ENCODE measurements around the gene TBCE. TPM values are rescaled to one million over a fixed set of nuclear protein-coding genes. Genes with fewer than 3 reads are reported as not detected.

TBCE gene
- polyA plus RNA-seq, 3 donors, result 15.4 to 19.4 (median 17.6) TPM

DNA sequence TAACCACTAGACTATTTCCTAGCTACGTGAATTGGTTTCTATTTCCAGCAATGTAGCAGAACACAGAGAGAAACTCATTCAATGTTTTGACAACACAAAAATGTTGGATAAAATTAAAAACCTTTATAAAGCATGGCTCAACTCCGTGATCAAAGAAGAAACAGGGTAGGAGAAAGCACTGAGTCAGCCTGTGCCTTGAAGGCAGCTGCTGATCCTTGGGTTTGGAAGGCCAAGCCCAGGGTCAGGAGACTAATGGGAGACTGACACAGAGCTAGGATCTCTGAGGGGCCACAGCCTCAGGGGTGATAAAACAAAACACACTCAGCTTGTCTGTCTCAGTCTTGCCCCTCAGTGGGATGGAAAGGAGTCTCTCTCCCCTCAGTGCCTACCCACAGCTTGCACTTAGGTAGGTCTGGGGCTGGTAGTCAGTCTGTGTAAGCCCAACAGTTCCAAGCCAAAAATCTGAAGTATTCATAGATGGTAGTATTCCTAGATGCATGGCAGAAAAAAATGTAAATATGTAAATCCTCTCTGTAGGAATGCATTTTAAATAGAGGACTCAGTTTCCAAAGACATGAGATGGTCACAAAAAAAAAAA, 83.8 kb downstream of the TBCE start:
- peaks cover 67 to 76% of the 10 kb centered on the region in 2 donors for H3K36me3 Mint-ChIP-seq
- Histone ChIP-seq H2AFZ (ENCODE audit: insufficient read depth, low read depth, low read length, poor library complexity, severe bottlenecking) (no peak overlapping the region), H3K36me3 (replicated peaks in 1 of 2; ENCODE audit: control insufficient read depth in 1 of 2, insufficient read depth in 2 of 2, low read length in 2 of 2) (peaks cover 43 to 97% of the 10 kb centered on the region in 2 donors), H3K4me2 (replicated peaks; ENCODE audit: extremely low read depth, low read length, poor library complexity, severe bottlenecking) (no peak overlapping the region), H3K9me3 (replicated peaks in 1 of 2; ENCODE audit: control insufficient read depth in 1 of 2, insufficient read depth in 1 of 2, low read length in 2 of 2) (no peaks in the 10 kb centered on the region), H3K27me3 (ENCODE audit: control insufficient read depth in 2 of 2, insufficient read depth in 2 of 2, low read length in 2 of 2) (no peaks in the 10 kb centered on the region), H3K4me1 (ENCODE audit: control insufficient read depth in 1 of 2, insufficient read depth in 2 of 2, low read length in 2 of 2) (no peaks in the 10 kb centered on the region), H4K20me1 (ENCODE audit: insufficient read depth, low read length) (no peaks in the 10 kb centered on the region), H3K4me3 (replicated peaks in 1 of 3; ENCODE audit: low read depth in 2 of 3, low read length in 3 of 3) (no peak overlapping the region), H3K79me2 (ENCODE audit: insufficient read depth, low read length) (no peaks in the 10 kb centered on the region), H3K27ac (ENCODE audit: low read depth in 1 of 2, low read length in 2 of 2) (no peak overlapping the region), H3K9ac (ENCODE audit: insufficient read depth, low read length, poor library complexity, severe bottlenecking) (no peak overlapping the region)
- WGBS (ENCODE audit: insufficient coverage), result no CpG with 5 or more reads among the region's 2 CpGs
- TF ChIP-seq CTCF (IDR thresholded peaks at IDR 0.05), result no peak
- peak overlapping the region in 2 of 7 donors; percentile 15 to 19 for H3K27ac Mint-ChIP-seq
- DNase-seq, result no peak
- H3K9me3 Mint-ChIP-seq, result no peaks in the 10 kb centered on the region
- no peaks in the 10 kb centered on the region for H3K4me1 Mint-ChIP-seq
- H3K4me3 Mint-ChIP-seq, result no peak overlapping the region
- no peaks in the 10 kb centered on the region for H3K27me3 Mint-ChIP-seq (ENCODE audit: low read depth in 3 of 3)
- intact Hi-C loops (cut with micrococcal nuclease), result no loop called here

DNA sequence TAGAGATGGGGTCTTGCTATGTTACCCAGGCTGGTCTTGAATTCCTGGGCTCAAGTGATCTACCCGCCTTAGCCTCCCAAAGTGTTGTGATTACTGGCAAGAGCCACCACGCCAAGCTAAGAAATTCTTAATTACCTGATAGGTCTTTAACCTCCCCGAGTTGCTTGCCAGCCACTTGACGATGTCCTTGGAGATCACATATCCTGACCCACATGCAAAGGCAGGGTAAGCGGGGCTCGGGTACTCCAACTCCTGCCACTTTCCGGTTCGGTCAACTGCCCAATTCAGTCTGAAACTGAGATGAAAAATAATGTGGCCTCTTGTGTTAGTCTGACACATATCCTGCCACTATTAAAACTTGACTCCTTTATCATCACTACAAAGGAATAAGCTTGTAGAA, 86.8 kb downstream of the TBCE start:
- WGBS (ENCODE audit: insufficient coverage), result 97% methylated on average over 5 of the region's 8 CpGs
- Histone ChIP-seq H3K9ac (ENCODE audit: insufficient read depth, low read length, poor library complexity, severe bottlenecking) (no peak overlapping the region), H3K27ac (ENCODE audit: low read depth in 1 of 2, low read length in 2 of 2) (no peak overlapping the region), H3K27me3 (ENCODE audit: control insufficient read depth in 2 of 2, insufficient read depth in 2 of 2, low read length in 2 of 2) (no peaks in the 10 kb centered on the region), H3K36me3 (replicated peaks in 1 of 2; ENCODE audit: control insufficient read depth in 1 of 2, insufficient read depth in 2 of 2, low read length in 2 of 2) (peaks cover 23 to 79% of the 10 kb centered on the region in 2 donors), H3K9me3 (replicated peaks in 1 of 2; ENCODE audit: control insufficient read depth in 1 of 2, insufficient read depth in 1 of 2, low read length in 2 of 2) (no peaks in the 10 kb centered on the region), H3K4me3 (replicated peaks in 1 of 3; ENCODE audit: low read depth in 2 of 3, low read length in 3 of 3) (no peak overlapping the region), H3K4me1 (ENCODE audit: control insufficient read depth in 1 of 2, insufficient read depth in 2 of 2, low read length in 2 of 2) (no peaks in the 10 kb centered on the region), H4K20me1 (ENCODE audit: insufficient read depth, low read length) (no peaks in the 10 kb centered on the region), H2AFZ (ENCODE audit: insufficient read depth, low read depth, low read length, poor library complexity, severe bottlenecking) (no peak overlapping the region), H3K79me2 (ENCODE audit: insufficient read depth, low read length) (no peaks in the 10 kb centered on the region), H3K4me2 (replicated peaks; ENCODE audit: extremely low read depth, low read length, poor library complexity, severe bottlenecking) (no peak overlapping the region)
- Mint-ChIP-seq H3K27ac (no peak overlapping the region), H3K36me3 (peaks cover 49 to 53% of the 10 kb centered on the region in 2 donors), H3K9me3 (no peaks in the 10 kb centered on the region), H3K4me3 (no peak overlapping the region), H3K27me3 (ENCODE audit: low read depth in 3 of 3) (no peaks in the 10 kb centered on the region), H3K4me1 (no peaks in the 10 kb centered on the region)
- intact Hi-C loops (cut with micrococcal nuclease), result no loop called here
- no peak for DNase-seq
- TF ChIP-seq CTCF (IDR thresholded peaks at IDR 0.05), result no peak

All from CD14-positive monocyte (primary cell).